GM19238 (cell line): ENCODE measurements around the gene SNAPC4.

Experiments used
- DNase-seq: peaks from one replicate; pipeline ENCODE4 v3.0.0; 2011; ENCODE audit warnings: low spot score; ENCODE audit not compliant: insufficient read length

Gene SNAPC4

DNA sequence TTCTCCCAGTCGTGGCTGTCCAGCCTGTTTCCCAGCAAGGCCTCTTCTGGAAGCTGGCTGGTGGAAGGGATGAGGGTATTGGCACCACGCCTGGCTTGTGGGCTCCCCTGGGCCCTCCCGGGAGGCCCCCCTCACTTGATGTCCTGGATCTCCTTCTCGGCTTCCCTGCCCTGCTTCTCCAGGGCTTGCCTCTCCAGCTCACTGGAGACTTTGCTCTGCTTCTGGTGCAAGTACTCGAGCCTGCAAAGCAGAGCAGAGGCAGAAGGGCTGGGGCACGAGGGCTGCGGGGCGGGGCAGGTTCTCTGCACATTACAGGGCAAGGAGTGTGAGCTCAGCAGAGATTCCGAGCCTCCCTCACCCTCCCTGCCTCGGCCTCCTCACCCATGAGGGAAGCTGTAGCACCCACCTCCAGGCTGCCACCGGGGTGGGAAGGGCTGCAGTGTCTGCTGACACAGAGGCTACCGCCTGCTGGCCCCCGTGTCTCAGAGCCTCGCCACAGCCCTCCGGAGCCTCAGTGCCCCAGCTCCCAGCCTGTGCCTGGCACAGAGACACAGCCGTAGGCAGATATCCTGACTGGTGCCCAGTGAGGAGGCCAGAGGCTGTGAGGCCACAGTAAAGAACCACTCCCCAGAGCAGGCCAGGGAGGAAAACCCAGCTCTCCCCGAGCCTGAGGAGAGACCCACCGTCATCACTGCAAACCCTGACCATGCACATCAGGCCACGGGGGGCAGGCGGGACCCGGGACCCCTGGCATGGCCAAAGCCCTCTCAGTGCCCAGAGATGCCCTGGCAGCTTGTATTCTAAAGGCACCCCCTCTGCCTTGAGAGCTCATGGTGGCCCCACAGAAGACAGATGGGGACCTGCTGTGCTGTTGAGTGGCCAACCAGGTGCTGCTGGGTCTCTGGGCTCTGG, 7.2 kb downstream of the SNAPC4 start:
- no peak for DNase-seq

DNA sequence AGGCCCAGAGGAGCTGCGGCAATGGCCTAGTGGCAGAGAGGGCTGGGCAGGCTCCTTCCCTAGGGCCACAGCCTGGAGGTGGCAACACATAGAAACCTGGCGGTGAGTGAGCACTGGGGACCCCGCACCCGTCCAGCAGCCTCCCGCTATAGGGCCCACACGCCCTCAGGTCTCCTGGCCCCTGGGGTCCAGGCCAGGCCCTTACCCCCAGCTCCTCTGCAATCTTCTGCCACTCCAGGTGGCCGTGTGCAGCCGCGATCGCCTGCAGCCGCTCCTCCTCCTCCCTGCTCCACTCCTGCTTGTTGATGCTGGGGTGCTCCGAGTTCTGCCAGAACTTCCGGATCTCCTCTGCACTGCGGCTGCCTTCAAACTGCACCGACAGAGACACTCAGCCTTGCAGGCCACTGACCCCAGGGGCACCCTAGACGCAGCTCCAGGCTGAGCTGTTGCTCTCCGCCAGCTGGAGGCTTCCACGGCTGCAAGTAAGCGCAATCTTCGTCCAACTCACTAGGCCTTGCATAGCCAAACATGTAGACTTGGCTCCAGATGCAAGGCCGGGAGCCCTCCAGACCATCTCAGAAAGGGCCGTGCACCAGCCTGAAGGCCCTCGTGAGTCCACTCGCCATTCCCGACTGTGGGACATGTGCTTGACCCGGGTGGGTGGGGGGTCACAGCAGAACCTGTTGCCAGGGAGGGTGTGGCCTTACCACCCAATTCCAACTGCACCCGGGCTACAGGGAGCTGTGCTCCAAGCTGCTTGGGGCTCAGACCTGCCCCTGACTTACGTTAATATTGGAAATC, 8.0 kb downstream of the SNAPC4 start:
- DNase-seq: no peak

GRCh38 chr9:136389396-136389795, 10.6 kb downstream of the SNAPC4 start:
- DNase-seq: no peak

DNA sequence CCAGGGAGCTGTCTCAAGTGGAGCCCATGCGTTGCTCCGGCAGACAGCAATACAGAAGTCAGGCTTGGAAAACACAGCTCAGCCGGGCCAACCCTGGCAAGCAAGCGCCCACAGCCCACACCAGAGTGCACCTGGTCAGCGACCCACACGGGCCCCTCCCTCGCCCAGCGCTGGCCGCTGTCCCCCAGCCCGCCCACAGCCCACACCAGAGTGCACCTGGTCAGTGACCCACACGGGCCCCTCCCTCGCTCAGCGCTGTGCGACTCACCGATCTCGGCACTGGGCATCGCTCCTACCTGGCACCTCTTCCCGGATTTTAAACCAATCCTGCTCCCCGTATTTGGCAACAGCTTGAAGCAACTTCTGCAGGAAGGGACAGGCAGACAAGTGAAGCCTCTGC, 12.8 kb downstream of the SNAPC4 start:
- no peak for DNase-seq

DNA sequence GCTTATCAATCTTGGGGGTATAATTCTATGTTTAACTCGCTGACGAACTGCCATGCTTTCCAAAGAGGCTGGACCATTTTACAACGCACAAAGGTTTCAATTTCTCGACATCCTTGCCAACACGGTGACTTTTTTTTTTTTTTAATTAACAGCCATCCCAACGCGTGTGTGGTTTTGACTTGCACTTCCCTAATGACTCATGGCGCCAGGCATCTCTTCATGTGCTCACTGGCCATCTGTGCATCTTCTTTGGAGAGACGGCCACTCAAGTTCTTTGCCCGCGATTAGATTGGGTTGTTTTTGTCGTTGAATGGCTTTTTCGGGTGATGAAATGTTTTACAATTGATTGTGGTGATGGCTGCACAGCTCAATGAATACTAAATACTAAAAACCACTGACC, 14.0 kb downstream of the SNAPC4 start:
- no peak for DNase-seq

DNA sequence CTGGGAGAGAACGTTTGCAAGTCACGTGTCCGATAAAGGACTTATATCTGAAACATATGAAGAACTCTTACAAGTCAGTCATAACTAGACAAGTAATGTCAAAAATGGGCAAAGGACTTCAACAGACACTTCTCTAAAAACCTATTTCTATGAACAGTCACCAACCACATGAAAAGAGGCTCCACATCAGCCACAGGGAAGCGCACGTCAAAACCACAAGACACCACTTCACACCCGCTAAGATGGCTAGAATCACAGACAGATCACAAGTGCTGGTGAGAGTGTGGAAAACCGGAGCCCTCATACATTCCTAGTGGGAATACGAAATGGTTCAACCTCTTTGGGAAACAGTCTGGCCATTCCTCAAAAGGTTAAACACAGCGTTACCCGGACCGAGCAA, 15.0 kb downstream of the SNAPC4 start:
- no peak for DNase-seq

- no peak for DNase-seq
Measured at GRCh38 chr9:136383436-136383835, 16.5 kb downstream of the SNAPC4 start.

DNA sequence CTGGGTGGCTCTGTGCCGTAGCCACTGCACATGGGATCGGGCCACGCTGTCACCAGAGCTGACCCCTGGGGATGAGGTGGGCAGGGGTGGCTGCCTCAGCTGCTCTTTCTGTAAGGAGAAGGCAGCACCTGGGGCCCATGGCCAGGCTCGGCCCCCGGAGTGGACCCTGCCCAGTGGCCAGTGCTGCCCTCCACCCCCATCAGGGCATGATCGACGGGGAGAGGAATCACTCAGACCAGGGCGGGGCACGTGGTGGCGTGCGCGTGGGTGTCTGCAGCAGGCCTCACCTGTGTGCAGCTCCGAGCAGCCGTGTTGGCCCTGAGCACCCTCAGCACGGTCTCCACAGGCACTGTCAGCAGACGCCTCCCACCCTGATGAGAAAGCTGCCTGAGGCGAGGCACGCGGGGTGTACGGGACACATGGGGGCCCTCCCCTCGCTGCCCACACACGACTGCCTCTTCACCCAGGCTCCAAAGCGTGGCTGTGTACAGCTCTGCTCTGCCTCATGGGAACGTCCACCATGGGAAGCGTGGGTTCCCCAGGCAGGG, 17.9 kb downstream of the SNAPC4 start:
- DNase-seq: no peak

DNA sequence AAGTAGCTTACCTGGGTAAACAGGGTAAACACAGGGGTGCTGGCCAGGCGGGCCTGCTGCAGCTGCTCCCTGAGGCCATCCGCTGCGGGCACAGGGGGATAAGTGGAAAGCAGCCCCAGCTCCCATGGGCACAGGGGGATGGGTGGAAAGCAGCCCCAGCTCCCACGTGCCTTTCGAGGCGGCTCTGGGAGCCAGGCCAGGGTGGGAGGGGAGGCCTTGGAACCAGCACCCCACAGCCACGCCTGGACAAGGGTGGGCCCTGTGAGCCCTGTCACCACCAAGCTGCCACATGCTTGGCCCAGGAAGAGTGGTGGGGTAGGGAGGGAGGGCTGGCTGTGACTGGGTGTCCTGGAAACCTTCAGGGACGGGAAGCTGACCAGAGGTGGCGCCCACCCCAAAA, 18.7 kb downstream of the SNAPC4 start:
- no peak for DNase-seq

- DNase-seq: no peak
Measured at GRCh38 chr9:136380381-136380780, 19.6 kb downstream of the SNAPC4 start.

DNA sequence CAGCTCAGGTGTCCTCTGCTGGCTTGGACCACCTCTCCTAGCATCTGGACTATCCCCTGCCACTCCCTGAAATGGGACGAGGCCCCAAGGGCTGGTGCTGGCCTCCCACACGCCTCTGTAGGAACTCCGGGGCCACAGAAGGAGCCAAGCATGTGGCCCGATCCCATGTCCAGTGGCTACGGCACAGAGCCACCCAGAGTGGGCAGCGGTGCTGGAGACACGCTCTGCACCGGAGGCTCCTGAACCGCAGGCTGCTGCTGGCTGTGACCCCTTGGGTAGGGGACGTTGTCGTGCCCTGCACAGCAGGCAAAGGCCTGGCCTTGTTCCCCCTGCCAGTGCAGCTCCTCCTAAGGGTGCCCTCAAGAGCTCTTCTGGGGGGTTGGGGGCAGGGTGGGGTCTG, 20.1 kb downstream of the SNAPC4 start:
- DNase-seq: no peak

GRCh38 chr9:136379401-136379800, 20.6 kb downstream of the SNAPC4 start:
- no peak for DNase-seq

- no peak for DNase-seq
Measured at GRCh38 chr9:136379003-136379287, 21.0 kb downstream of the SNAPC4 start.

DNA sequence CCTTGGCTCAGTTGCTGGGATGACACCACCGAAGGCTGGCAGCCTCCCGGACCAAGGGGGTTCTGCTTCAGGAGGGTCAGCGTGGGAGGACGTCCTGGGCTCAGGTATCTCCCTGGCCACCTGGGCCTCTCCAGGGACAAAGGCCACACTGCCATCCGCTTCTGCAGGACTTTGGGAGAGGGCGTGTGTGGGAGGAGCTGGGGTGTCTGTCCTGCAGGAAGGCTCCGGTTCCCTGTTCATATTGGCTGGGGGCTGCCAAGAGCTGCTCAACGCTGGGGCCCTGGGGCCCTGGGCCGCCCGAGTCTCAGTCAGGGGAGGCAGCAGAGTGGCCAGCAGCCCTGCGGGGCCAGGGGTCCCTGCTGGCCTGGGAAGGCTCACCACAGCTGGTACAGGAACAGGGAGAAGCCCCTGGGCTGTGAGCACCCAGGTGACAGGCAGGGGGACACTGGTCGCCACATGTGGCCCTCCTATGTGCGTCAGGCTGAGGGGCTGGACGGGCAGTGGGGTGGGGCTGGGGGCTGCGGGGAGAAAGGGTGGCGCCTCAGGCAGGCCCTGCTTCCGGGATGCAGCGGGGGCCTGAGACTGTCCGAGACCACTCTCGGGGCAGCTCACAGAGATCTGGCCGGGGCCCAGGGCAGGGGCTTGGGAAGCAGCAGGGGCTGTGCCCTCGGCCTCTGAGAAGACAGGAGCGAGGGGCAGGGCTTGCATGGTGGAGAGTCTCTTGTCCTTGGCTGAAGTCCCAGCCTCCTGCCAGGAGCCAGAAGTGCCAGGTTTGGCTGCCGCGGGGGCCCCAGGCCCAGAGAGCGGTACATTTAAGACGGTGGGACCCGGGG, 21.6 kb downstream of the SNAPC4 start:
- no peak for DNase-seq

DNA sequence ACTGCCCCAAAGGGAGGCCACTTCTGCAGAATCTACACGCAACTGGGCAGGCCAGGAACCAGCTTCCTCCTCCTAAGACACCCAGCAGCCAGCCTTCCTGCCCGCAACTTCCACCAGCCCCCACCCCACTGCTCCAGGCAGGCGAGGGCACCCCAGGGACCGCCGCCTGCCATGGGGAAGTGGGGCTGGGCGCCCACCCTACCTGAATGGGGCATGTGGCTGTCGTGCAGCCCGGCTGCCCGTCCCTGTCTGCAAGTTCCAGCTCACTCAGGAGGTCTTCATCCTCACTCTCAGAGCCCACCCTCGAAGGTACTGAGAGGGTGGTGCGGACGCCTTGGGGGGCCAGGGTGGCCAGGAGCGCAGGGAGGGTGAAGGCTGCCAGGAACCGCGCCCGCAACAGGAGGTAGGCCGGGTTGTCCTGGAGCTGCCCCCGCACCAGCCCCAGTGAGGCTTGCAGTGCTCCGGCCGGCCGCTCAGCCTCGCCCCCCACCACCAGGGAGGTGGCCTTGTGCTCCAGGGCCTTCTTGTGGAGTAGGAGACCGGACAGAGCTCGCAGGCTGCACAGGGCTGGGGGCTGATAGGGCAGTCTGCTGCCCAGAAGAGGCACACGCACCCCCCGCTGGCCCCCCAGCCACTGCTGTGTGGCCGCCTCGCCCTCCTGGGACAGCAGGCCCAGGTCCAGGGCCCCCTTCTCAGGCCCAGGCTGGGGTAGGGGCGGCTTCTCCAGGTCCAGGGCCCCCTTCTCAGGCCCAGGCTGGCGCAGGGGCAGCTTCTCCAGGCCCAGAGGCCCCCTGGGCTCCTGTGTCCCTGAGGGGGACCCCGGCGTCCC, 22.4 kb downstream of the SNAPC4 start:
- no peak for DNase-seq

DNA sequence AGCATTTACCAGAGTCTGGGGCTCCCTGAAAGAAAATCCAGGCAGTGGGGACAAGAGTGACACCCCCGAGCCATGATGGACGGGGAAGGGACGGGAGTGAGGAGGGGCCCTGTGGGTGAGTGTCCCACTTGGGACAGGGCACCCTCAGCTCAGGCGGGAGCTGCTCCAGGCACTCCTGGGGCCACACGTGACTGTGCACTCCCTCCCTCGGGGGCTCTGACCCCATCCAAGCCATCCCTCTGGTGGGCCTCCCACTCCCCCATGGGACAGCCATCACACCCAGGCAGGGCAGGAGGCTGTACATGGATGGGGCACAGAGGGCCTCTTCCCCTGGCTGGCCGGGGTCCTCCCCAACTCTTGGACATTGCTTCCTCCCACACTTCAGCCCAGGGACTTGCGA, 23.5 kb downstream of the SNAPC4 start:
- no peak for DNase-seq

GRCh38 chr9:136375096-136375495, 24.9 kb downstream of the SNAPC4 start:
- no peak for DNase-seq

- no peak for DNase-seq
Measured at GRCh38 chr9:136374183-136374575, 25.8 kb downstream of the SNAPC4 start.

GRCh38 chr9:136373300-136374182, 26.4 kb downstream of the SNAPC4 start, which contains the start of gene CARD9:
Gene CARD9, minus strand, starts transcription at chr9:136373669. Its CDS starts 1,591 bp downstream, at chr9:136372078.
- no peak for DNase-seq
